SW480 (cell line): ENCODE results near the gene LPIN1.

Experiments used
- DNase-seq: peaks from one replicate; pipeline ENCODE4 v3.0.0-alpha.2; 2016; ENCODE audit warnings: low spot score

Gene LPIN1

GRCh38 chr2:11784747-11785610, 38.5 kb downstream of the LPIN1 start:
- DNase-seq: no peak

- DNase-seq: no peak
Observed at GRCh38 chr2:11785611-11785940, 39.1 kb downstream of the LPIN1 start.

GRCh38 chr2:11786191-11786590, 39.8 kb downstream of the LPIN1 start:
- DNase-seq: no peak

GRCh38 chr2:11786592-11786991, 40.2 kb downstream of the LPIN1 start:
- DNase-seq: no peak

- no peak for DNase-seq
Observed at GRCh38 chr2:11787991-11788390, 41.6 kb downstream of the LPIN1 start.

- DNase-seq: no peak
Observed at GRCh38 chr2:11788461-11789124, 42.2 kb downstream of the LPIN1 start.

- no peak for DNase-seq
Observed at GRCh38 chr2:11789243-11789642, 42.8 kb downstream of the LPIN1 start.

GRCh38 chr2:11790228-11790627, 43.8 kb downstream of the LPIN1 start:
- DNase-seq: no peak

- DNase-seq: no peak
Observed at GRCh38 chr2:11795590-11795989, 49.2 kb downstream of the LPIN1 start.

GRCh38 chr2:11796190-11797171, 50.0 kb downstream of the LPIN1 start:
- no peak for DNase-seq

GRCh38 chr2:11797846-11798245, 51.4 kb downstream of the LPIN1 start:
- DNase-seq: no peak

- DNase-seq: no peak
Observed at GRCh38 chr2:11798701-11799435, 52.4 kb downstream of the LPIN1 start.

- DNase-seq: no peak
Observed at GRCh38 chr2:11799826-11800225, 53.4 kb downstream of the LPIN1 start.

GRCh38 chr2:11802782-11803191, 56.4 kb downstream of the LPIN1 start:
- DNase-seq: no peak

- no peak for DNase-seq
Observed at GRCh38 chr2:11805024-11805423, 58.6 kb downstream of the LPIN1 start.

- DNase-seq: no peak
Observed at GRCh38 chr2:11805920-11806319, 59.5 kb downstream of the LPIN1 start.

GRCh38 chr2:11807156-11808015, 61.0 kb downstream of the LPIN1 start:
- DNase-seq: no peak

GRCh38 chr2:11808016-11808400, 61.6 kb downstream of the LPIN1 start:
- no peak for DNase-seq

- no peak for DNase-seq
Observed at GRCh38 chr2:11809586-11810236, 63.3 kb downstream of the LPIN1 start.
